NK-92 treated with Interleukin-12 subunit alpha and Interleukin-12 subunit beta, amount 100 ng/mL, for 24 hours (cell line): Measurements from ENCODE around the gene LAMA4.

Source experiments
- DNase-seq: peaks from one replicate; lab custom pipeline; 2025; lab: John Stamatoyannopoulos, UW

Gene LAMA4

DNA sequence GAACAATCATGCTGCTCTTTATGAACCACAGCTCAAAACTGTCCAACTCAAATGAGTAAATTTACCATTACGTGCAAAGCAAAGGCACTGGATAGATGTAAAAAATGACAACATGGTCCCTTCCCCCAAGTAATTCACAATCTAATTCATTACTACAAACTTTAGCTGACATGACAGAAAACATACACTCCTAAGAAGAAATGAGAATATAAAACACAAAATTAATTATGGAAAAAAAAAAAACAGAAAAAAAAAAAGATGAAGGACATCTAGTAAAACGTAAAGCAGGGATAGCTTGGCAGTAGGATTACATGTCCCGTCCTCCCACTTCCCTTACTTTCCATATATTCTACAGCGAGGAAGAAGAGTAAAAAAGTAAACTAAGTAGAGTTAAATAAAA is 172.8 kb downstream of the LAMA4 start:
- DNase-seq = no peak

DNA sequence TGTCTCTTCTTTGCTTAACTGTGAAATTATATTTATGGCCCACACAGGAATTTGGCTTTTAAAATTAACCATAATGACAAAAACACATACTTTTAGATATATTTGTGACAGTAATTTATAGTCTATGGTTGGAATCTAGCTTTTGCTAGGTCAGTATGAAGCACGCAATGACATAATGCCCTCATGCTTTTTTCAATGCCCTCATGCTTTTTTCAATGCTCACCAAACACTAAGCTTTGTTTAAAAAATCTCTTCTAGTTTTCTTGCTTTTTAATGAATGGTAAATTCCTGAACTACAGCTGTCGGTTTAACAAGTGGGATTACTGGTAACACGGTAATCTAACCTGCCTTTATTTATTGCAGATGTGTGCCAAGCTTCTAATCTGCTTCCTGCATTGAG is 187.8 kb downstream of the LAMA4 start:
- no peak for DNase-seq

DNA sequence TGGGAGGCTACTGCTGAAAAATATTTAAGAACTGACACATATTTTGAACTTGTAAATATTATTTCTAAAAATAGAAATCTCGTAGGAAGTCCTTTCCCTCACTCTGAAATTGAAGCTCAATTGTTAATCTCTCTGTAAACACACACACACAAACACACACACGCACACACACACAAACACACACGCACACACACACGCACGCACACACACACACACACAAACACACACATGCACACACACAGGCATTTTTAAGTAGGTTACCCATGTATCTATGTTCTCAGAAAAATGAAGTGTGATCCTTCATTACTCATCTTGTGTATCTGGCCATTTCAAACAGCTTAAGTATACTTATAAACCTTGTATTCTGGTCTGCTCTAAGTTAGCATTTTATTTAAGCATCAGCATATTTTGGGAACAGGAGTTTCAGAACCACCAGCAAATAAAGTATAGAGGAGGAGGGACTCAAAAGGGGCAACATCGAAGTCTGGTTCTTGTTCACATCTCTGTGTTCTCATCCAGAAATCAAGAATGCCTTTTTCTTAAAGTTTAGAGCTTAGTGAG is 188.9 kb downstream of the LAMA4 start:
- DNase-seq = no peak

DNA sequence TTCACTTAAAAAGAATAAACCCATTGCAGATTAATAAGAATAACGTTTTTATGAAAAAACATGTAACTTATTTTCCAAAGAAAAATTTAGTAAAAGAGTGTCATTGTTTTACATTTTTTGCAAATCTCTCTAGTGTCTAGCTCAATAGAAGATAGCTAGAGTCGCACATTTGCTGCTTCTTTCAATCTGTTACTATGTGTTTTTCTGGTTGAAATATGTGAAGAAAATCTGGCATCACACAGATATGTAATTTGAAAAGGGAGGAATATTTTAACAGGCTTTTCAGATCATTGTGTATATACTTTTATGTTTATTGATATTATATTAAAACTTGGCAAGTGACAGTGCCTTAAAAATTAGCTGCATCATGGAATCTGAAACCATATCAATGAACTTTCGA is 191.4 kb downstream of the LAMA4 start:
- DNase-seq = no peak

DNA sequence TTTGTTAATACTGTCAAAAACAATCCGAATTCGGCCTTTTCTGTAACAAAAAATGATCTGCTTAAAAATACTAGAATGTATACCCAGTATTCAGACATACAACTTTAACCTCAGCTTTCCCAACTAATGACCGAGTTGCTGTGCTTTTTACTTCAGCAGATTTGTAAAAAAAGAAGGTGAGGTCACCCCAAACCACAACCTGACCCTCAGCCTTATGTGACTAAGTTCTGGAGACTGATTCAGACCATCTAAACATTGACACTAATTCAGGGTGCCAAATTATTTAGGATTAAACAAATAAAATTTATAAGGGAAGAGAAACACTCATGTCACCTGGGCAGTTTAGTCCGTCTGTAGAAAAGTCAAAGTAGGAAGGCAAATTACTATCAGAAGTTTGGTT is 192.8 kb downstream of the LAMA4 start:
- no peak for DNase-seq
